Omental fat pad (tissue), 4 donors: ENCODE results near the gene DMGDH. TPM values are rescaled to one million over a fixed set of nuclear protein-coding genes. Genes with fewer than 3 reads are reported as not detected.
"Not testable (repeated sequence)": the region's sequence is repeated elsewhere in the genome, so short reads cannot be mapped to it uniquely, and the experiment has no call there.

Experiments
- ATAC-seq: fragments of 150-250 bp; one replicate; pipeline ENCODE4 v1.9.1; 2016; ENCODE audit warnings: mild to moderate bottlenecking, moderate library complexity; ENCODE audit not compliant: low FRiP score
- DNase-seq: peaks from one replicate; pipeline ENCODE4 v3.0.0-alpha.2; 2019; ENCODE audit warnings: low spot score
- total RNA-seq, 4 donors: library from RNA; depleted of rRNA; stranded (reverse); fragments of >200 nt; gene quantifications; one replicate each; pipeline ENCODE4 v1.1.0, GENCODE V29; 2016
- TF ChIP-seq, protein P1 (sequence below), 3 donors: fragments of 450-650 bp; IDR thresholded peaks; one replicate each; pipeline ENCODE4 v1.5.1; 2016 to 2017; ENCODE audit warnings: antibody characterized with exemption in 3 of 3, mild to moderate bottlenecking in 3 of 3, moderate library complexity in 2 of 3

Gene DMGDH
- total RNA-seq, 4 donors from 2014 or later, result 2.8 to 13.9 (median 4.4) TPM

- no peak for ATAC-seq
- TF ChIP-seq, protein P1, sequence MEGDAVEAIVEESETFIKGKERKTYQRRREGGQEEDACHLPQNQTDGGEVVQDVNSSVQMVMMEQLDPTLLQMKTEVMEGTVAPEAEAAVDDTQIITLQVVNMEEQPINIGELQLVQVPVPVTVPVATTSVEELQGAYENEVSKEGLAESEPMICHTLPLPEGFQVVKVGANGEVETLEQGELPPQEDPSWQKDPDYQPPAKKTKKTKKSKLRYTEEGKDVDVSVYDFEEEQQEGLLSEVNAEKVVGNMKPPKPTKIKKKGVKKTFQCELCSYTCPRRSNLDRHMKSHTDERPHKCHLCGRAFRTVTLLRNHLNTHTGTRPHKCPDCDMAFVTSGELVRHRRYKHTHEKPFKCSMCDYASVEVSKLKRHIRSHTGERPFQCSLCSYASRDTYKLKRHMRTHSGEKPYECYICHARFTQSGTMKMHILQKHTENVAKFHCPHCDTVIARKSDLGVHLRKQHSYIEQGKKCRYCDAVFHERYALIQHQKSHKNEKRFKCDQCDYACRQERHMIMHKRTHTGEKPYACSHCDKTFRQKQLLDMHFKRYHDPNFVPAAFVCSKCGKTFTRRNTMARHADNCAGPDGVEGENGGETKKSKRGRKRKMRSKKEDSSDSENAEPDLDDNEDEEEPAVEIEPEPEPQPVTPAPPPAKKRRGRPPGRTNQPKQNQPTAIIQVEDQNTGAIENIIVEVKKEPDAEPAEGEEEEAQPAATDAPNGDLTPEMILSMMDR (IDR thresholded peaks at IDR 0.05), result no peak
These were observed 77.3 kb downstream of the DMGDH start for GRCh38 chr5:78992146-78992545.

GRCh38 chr5:78989080-78989479, 80.4 kb downstream of the DMGDH start:
- no peak for ATAC-seq
- DNase-seq, result no peak
- TF ChIP-seq, protein P1 (IDR thresholded peaks at IDR 0.05), result no peak

More at GRCh38 chr5:78992146-78992545, 77.3 kb downstream of the DMGDH start:
- no peak for DNase-seq

DNA sequence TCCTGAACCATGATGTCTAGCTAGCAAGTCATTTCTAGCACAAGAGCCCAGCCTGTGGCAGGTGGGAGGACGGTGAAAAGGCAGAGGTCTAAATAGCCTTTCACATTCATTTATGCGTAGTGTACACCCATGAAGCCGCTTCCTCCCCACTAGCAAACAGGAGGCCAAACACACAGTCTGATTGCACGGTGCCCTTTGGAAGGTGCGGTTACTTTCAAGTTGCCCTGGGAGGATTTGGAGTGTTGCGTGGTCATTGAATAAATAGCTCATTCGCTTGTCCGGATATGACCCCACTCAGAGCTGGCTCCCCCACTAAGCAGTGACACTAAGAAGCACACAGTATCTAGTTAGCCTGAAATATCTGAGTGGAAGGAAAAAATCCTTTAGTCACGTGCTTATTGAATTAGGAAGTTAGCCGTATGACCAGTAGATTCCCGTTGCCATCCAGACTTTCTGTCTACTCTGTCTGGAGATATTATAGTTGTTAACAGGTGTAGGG, 83.7 kb downstream of the DMGDH start:
- TF ChIP-seq, protein P1 (IDR thresholded peaks at IDR 0.05), result no peak
- peak; percentile 26 for DNase-seq
- ATAC-seq, result peak; percentile 65

DNA sequence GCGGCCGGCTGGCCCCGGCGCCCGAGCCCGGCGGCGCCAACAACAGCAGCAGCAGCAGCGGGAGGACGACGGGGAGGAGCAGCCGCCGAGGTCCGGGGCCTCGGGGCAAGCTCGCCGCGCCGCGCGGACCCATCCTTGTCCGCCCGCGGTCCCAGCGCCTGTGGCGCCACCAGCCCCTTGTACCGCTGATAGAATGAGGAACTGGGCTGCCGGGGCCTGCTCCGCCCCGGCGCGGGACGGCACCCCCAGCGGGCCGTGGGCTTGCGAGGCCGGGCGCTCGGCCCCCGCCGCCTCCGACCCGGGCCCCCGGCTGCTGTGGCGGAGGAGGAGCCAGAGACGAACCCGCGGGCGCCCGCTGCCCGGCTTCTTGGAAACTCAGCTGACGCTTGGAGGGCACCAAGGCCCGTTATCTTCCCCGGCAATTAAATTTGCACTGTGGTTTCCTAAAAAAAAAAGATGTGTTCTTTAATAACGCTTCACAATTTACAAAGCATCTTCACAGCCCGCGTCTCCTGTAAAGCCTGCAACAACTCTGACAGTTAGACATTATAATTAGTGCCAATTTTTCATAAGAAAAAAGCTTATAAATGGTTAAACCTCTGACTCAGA, 84.3 kb downstream of the DMGDH start, which contains the start of gene ARSB:
ARSB (minus strand) TSS at position 195 of the 609 bp plus-strand sequence; CDS start at position 133, 62 bp downstream.
- peak; percentile 28 for ATAC-seq
- TF ChIP-seq, protein P1 (IDR thresholded peaks at IDR 0.05), result no peak
- no peak for DNase-seq

DNA sequence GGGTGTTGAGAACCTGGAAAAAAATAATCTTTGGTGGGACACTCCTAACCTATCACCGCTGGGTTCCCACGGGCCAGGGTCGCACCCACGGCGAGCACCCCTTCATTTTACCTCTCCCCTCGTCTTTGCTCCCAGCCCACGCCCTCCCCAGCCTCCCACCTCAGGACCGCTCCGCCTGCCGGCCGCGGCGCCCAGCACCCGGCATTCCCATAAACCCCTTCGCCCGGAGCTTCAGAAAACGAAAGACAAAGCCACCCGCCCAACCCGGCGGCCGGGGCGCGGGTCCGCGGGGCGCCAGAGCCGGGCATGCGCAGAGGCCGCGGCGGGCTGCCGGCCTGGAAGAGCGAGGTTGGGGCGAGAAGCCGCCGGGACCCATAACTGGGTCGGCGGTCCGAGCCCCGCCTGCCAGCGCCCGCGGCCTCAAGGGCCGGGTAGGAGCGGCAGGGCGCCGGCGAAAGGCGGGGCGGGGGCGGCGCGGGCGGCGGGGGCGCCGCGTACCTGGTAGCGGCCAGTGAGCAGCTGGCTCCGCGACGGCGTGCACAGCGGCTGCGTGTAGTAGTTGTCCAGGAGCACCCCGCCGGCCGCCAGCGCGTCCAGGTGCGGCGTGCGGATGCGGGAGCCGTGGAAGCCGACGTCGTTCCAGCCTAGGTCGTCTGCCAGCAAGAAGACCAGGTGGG, 84.9 kb downstream of the DMGDH start:
- TF ChIP-seq, protein P1 (IDR thresholded peaks at IDR 0.05), result no peak
- peak; percentile 90 for ATAC-seq
- peak; percentile 60 for DNase-seq

GRCh38 chr5:78983601-78984438, 85.7 kb downstream of the DMGDH start:
- no peak for ATAC-seq
- no peak for DNase-seq
- TF ChIP-seq, protein P1 (IDR thresholded peaks at IDR 0.05), result no peak

GRCh38 chr5:78983194-78983593, 86.3 kb downstream of the DMGDH start:
- ATAC-seq, result not testable (repeated sequence)

More at GRCh38 chr5:78983194-78983593, 86.3 kb downstream of the DMGDH start:
- DNase-seq, result not testable (repeated sequence)
